HG03439 (cell line): ENCODE data around the gene TECTA.
"Not testable (repeated sequence)": the region's sequence is repeated elsewhere in the genome, so short reads cannot be mapped to it uniquely, and the experiment has no call there.

ENCODE experiments used
- ATAC-seq: cut with Tn5 transposase; IDR thresholded peaks from one replicate; pipeline ENCODE4 v1.9.1; 2021; ENCODE audit warnings: mild to moderate bottlenecking, moderate library complexity; ENCODE audit not compliant: unreplicated experiment

TECTA gene

GRCh38 chr11:121226415-121227263, 125.6 kb downstream of the TECTA start:
- no peak for ATAC-seq

- ATAC-seq = no peak
Observed at GRCh38 chr11:121228851-121229250, 127.8 kb downstream of the TECTA start.

- ATAC-seq = no peak
Observed at GRCh38 chr11:121229495-121230215, 128.6 kb downstream of the TECTA start.

- ATAC-seq = no peak
Observed at GRCh38 chr11:121231576-121232278, 130.7 kb downstream of the TECTA start.

- no peak for ATAC-seq
Observed at GRCh38 chr11:121235057-121235456, 134.0 kb downstream of the TECTA start.

GRCh38 chr11:121236115-121237001, 135.3 kb downstream of the TECTA start:
- peak; percentile 74 for ATAC-seq

GRCh38 chr11:121237247-121237646, 136.2 kb downstream of the TECTA start:
- ATAC-seq = not testable (repeated sequence)

GRCh38 chr11:121237686-121238658, 136.9 kb downstream of the TECTA start:
- no peak for ATAC-seq

GRCh38 chr11:121238956-121239355, 137.9 kb downstream of the TECTA start:
- no peak for ATAC-seq

GRCh38 chr11:121240001-121240400, 139.0 kb downstream of the TECTA start:
- ATAC-seq = not testable (repeated sequence)

- ATAC-seq = no peak
Observed at GRCh38 chr11:121240650-121241303, 139.7 kb downstream of the TECTA start.
